Neutrophil (primary cell): ENCODE measurements around the gene JAKMIP3.

ENCODE experiments used
- H3K27ac ChIP-seq: fragments of 200-600 bp; sonication (generic); 2 replicates; pipeline ENCODE4 v1.5.1; 2016; ENCODE audit warnings: mild to moderate bottlenecking, moderate library complexity
- H3K27me3 ChIP-seq: fragments of 200-600 bp; sonication (generic); 2 replicates; pipeline ENCODE4 v1.6.0; 2016; ENCODE audit warnings: mild to moderate bottlenecking
- H3K36me3 ChIP-seq: fragments of 200-600 bp; sonication (generic); 2 replicates; pipeline ENCODE4 v1.5.1; 2017
- H3K4me1 ChIP-seq, 2 experiments: fragments of 200-600 bp in 1 of 2; sonication (generic) in 1 of 2; 1 replicate in 1 of 2; 2 replicates in 1 of 2; pipeline versions ENCODE4 v1.5.1 to v1.6.1; 2013 to 2016; ENCODE audit warnings: low read depth in 1 of 2, low read length in 1 of 2, mild to moderate bottlenecking in 1 of 2, moderate library complexity in 1 of 2; ENCODE audit not compliant: control insufficient read depth in 1 of 2, insufficient read depth in 1 of 2
- H3K4me3 ChIP-seq, 2 experiments: fragments of 200-600 bp in 1 of 2; sonication (generic) in 1 of 2; 1 replicate in 1 of 2; 2 replicates in 1 of 2; pipeline ENCODE4 v1.5.1; 2013 to 2016; ENCODE audit warnings: low read depth in 1 of 2, low read length in 1 of 2, mild to moderate bottlenecking in 1 of 2, moderate library complexity in 1 of 2
- H3K9me3 ChIP-seq: fragments of 200-600 bp; sonication (generic); 2 replicates; pipeline ENCODE4 v1.5.1; 2016
- TF ChIP-seq, protein P1 (sequence below): fragments of 200-600 bp; sonication (generic); IDR thresholded peaks from 2 replicates; pipeline ENCODE4 v1.5.1; 2016; ENCODE audit warnings: antibody characterized with exemption

JAKMIP3 gene

DNA sequence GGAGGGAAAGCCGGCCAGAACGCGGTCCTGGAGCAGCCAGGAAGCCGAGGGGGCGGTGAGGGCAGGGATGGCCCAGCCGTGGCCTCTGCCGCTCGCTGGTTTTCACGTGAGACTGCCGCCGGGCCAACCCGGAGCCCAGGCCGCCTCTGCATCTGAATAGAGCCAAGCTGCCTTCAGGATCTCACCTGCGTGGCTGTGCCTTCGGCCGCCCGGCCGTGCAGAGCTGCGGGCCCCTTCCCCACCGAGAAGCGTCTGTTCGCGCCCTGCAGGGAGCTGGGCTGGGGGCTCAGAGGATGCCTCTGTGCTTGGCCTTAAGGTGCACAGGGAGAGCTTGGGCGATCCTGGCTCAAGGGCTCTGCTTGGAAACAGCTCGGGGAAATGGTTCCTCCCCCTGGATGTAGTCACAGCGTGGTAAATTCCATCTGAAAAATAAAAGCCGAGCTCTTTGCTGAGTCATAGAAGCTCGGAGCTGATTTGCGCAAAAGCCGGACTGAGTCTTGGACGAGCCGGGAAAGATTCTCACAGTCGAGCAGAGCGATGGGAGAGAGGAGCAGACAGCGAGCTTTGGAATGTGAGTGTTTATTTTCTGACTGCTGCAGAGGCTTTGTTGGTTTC lies at the start of gene JAKMIP3:
TSS of gene JAKMIP3 (plus strand) at position 456 of the 615 bp plus-strand sequence. CDS start 38,863 bp downstream, outside the sequence.
- no peak within 1 kb of the TSS for H3K27ac ChIP-seq
- H3K4me3 ChIP-seq, result no peak within 1 kb of the TSS
- TF ChIP-seq, protein P1, sequence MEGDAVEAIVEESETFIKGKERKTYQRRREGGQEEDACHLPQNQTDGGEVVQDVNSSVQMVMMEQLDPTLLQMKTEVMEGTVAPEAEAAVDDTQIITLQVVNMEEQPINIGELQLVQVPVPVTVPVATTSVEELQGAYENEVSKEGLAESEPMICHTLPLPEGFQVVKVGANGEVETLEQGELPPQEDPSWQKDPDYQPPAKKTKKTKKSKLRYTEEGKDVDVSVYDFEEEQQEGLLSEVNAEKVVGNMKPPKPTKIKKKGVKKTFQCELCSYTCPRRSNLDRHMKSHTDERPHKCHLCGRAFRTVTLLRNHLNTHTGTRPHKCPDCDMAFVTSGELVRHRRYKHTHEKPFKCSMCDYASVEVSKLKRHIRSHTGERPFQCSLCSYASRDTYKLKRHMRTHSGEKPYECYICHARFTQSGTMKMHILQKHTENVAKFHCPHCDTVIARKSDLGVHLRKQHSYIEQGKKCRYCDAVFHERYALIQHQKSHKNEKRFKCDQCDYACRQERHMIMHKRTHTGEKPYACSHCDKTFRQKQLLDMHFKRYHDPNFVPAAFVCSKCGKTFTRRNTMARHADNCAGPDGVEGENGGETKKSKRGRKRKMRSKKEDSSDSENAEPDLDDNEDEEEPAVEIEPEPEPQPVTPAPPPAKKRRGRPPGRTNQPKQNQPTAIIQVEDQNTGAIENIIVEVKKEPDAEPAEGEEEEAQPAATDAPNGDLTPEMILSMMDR, result no peak

DNA sequence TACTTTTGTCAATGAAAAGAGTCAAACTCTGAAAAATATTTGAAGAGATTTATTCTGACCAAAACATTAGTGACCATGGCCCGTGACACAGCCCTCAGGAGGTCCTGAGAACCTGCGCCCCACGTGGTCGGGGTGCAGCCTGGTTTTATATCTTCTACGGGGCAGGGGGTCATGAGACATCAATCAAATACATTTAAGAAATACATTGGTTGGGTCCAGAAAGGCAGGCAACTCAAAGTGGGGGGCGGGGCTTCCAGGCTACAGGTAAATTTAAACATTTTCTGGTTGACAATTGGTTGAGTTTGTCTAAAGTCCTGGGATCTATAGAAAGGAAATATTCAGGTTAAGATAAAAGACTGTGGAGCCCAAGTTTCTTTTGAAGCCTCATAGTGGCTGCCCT lies 49.2 kb upstream of the JAKMIP3 start:
- TF ChIP-seq, protein P1, result no peak
- no peaks in the 10 kb centered on the region for H3K4me1 ChIP-seq
- no peaks in the 10 kb centered on the region for H3K36me3 ChIP-seq
- H3K4me3 ChIP-seq, result no peak overlapping the region
- H3K9me3 ChIP-seq, result no peaks in the 10 kb centered on the region
- H3K27ac ChIP-seq, result no peak overlapping the region
- H3K27me3 ChIP-seq, result peaks cover under 1% of the 10 kb centered on the region

More for the DNA sequence above, at the start of gene JAKMIP3:
- Histone ChIP-seq H3K4me1 (no peaks in the 10 kb centered on the region), H3K36me3 (no peaks in the 10 kb centered on the region), H3K27me3 (peaks cover 47% of the 10 kb centered on the region), H3K9me3 (no peaks in the 10 kb centered on the region)

DNA sequence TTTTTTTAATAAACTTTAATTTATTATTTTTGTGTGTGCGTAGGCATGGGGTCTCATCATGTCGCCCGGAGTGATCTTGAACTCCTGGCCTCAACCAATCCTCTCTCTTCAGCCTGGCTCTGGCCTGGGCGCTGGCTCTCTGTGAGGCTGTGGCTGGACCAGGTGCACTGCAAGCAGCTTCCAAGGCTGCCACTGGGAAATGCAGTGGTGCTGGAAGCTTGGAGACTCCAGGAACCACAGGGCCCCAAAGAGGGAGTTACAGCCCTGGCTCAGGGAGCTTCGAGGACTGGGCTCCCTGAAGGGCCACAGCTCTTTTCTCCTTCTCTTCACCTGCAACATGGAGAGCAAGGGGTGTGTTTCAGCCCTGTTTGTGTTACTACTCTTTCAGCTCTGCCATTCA lies 47.3 kb upstream of the JAKMIP3 start:
- TF ChIP-seq, protein P1, result no peak
- no peak overlapping the region for H3K4me3 ChIP-seq
- no peaks in the 10 kb centered on the region for H3K36me3 ChIP-seq
- no peaks in the 10 kb centered on the region for H3K9me3 ChIP-seq
- no peak overlapping the region for H3K27ac ChIP-seq
- H3K27me3 ChIP-seq, result peaks cover 6% of the 10 kb centered on the region
- no peaks in the 10 kb centered on the region for H3K4me1 ChIP-seq

DNA sequence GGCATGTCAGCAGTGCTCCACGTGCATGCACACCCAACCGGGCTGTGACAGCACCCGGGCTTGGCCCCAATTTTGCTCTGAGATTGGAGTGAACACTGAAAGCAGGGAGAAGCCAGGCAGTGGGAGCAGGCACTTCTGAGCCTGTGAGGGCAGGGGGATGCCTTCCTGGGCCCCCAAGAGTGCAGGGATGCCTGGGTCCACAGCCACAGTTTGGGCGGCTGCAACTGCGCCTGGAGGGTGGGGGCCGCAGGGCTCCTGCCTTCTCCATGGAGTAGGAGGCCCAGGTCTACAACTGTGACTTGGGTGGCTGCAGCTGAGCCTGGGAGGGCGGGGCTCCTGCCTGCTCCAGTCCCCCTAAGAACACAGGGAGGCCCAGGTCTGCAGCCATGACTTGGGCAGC lies 46.4 kb upstream of the JAKMIP3 start:
- H3K4me1 ChIP-seq, result no peaks in the 10 kb centered on the region
- no peak overlapping the region for H3K27ac ChIP-seq
- no peaks in the 10 kb centered on the region for H3K36me3 ChIP-seq
- H3K9me3 ChIP-seq, result no peaks in the 10 kb centered on the region
- TF ChIP-seq, protein P1, result no peak
- H3K27me3 ChIP-seq, result peaks cover 14% of the 10 kb centered on the region
- no peak overlapping the region for H3K4me3 ChIP-seq

DNA sequence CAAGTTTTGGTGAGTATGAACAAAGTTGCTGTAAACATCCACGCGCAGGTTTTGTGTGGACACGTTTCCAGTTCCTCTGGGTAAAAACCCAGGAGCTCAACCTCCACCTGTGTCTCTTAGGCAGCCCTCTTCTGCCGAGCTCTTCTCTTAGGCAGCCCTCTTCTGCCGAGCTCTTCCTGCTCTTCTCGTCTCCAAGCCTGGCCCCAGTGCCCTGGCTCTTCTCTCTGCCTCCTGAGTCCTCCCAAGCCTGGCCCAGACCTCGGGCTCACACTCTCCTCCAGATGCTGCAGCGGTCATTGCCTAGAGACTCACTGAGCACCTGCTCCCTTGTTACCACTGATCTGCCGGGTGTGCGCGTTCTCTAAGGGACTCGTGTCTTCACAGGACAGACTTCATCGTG lies 45.3 kb upstream of the JAKMIP3 start:
- H3K4me3 ChIP-seq, result no peak overlapping the region
- no peaks in the 10 kb centered on the region for H3K4me1 ChIP-seq
- H3K36me3 ChIP-seq, result no peaks in the 10 kb centered on the region
- peaks cover 22% of the 10 kb centered on the region for H3K27me3 ChIP-seq
- no peak overlapping the region for H3K27ac ChIP-seq
- H3K9me3 ChIP-seq, result no peaks in the 10 kb centered on the region
- TF ChIP-seq, protein P1, result no peak
